ENCODE measurements around the gene FANCB.
A peak's percentile ranks its signal among the peaks of the same experiment; 100 is the strongest.

The FANCB gene

DNA sequence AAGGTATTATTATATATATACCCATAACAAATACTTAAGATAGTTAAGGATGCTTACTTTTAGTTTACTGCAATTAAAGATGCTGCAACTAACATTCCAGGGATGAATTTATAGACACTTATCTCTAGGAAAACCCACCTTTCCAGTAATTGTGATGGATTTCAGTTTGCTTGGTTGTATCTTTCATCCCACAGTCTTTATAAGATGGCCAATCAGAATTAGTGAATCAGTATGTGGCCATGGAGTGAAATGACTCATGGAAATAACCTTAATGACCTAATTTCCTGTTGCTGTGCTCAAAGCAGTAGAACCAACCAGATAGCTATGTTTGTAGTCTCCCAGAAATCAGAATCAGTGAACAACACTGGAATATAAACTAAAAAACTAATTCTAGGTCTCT is 26.7 kb upstream of the FANCB start:
- Histone ChIP-seq H3K4me3 (ENCODE audit: low read length) (no peak overlapping the region), H3K9me3 (replicated peaks; ENCODE audit: insufficient read depth, low read length) (no peaks in the 10 kb centered on the region), H3K9me2 (replicated peaks; ENCODE audit: insufficient read depth, low read length) (no peaks in the 10 kb centered on the region), H2AFZ (ENCODE audit: low read length) (no peak overlapping the region), H3K4me2 (ENCODE audit: low read depth, low read length) (no peak overlapping the region), H3K79me2 (ENCODE audit: low read length) (no peaks in the 10 kb centered on the region), H3K36me3 (replicated peaks; ENCODE audit: insufficient read depth, low read length) (no peaks in the 10 kb centered on the region), H3K9ac (ENCODE audit: low read length) (no peak overlapping the region), H3K27ac (ENCODE audit: low read length) (no peak overlapping the region), H3K4me1 (ENCODE audit: low read length) (peaks cover 19% of the 10 kb centered on the region), H3F3A (ENCODE audit: insufficient read depth, low read length) (peaks cover 7% of the 10 kb centered on the region; the same call in 1 of the 2 replicates), H3K27me3 (replicated peaks; ENCODE audit: insufficient read depth, low read length) (no peaks in the 10 kb centered on the region), H4K20me1 (ENCODE audit: insufficient read depth, low read length) (no peaks in the 10 kb centered on the region)
- TF ChIP-seq EZH2phosphoT487 (IDR thresholded peaks at IDR 0.05; ENCODE audit: low read length) = no peak
- TF ChIP-seq, protein P1, sequence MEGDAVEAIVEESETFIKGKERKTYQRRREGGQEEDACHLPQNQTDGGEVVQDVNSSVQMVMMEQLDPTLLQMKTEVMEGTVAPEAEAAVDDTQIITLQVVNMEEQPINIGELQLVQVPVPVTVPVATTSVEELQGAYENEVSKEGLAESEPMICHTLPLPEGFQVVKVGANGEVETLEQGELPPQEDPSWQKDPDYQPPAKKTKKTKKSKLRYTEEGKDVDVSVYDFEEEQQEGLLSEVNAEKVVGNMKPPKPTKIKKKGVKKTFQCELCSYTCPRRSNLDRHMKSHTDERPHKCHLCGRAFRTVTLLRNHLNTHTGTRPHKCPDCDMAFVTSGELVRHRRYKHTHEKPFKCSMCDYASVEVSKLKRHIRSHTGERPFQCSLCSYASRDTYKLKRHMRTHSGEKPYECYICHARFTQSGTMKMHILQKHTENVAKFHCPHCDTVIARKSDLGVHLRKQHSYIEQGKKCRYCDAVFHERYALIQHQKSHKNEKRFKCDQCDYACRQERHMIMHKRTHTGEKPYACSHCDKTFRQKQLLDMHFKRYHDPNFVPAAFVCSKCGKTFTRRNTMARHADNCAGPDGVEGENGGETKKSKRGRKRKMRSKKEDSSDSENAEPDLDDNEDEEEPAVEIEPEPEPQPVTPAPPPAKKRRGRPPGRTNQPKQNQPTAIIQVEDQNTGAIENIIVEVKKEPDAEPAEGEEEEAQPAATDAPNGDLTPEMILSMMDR (IDR thresholded peaks at IDR 0.05; ENCODE audit: low read length) = no peak
- TF ChIP-seq EZH2 (optimal IDR thresholded peaks at IDR 0.05; ENCODE audit: low read depth, low read length) = no peak
- DNase-seq = peak; percentile 7

- Histone ChIP-seq H3K36me3 (replicated peaks; ENCODE audit: insufficient read depth, low read length) (no peaks in the 10 kb centered on the region), H3K4me1 (ENCODE audit: low read length) (peaks cover 19% of the 10 kb centered on the region), H3K9ac (ENCODE audit: low read length) (no peak overlapping the region), H3K4me3 (ENCODE audit: low read length) (0 out of 2 replicates have a peak overlapping the region, but pooled peaks have one; percentile 39), H3K27me3 (replicated peaks; ENCODE audit: insufficient read depth, low read length) (no peaks in the 10 kb centered on the region), H3K4me2 (ENCODE audit: low read depth, low read length) (peak overlapping the region; percentile 73), H4K20me1 (ENCODE audit: insufficient read depth, low read length) (no peaks in the 10 kb centered on the region), H3K79me2 (ENCODE audit: low read length) (no peaks in the 10 kb centered on the region), H2AFZ (ENCODE audit: low read length) (no peak overlapping the region), H3K9me3 (replicated peaks; ENCODE audit: insufficient read depth, low read length) (no peaks in the 10 kb centered on the region), H3K9me2 (replicated peaks; ENCODE audit: insufficient read depth, low read length) (no peaks in the 10 kb centered on the region), H3K27ac (ENCODE audit: low read length) (no peak overlapping the region; the same call in 1 of the 2 replicates), H3F3A (ENCODE audit: insufficient read depth, low read length) (peaks cover 7% of the 10 kb centered on the region; the same call in 1 of the 2 replicates)
- DNase-seq = no peak
- TF ChIP-seq EZH2phosphoT487 (IDR thresholded peaks at IDR 0.05; ENCODE audit: low read length) (no peak), EZH2 (optimal IDR thresholded peaks at IDR 0.05; ENCODE audit: low read depth, low read length) (no peak)
- TF ChIP-seq, protein P1 (IDR thresholded peaks at IDR 0.05; ENCODE audit: low read length) = no peak
These were observed 24.2 kb upstream of the FANCB start for GRCh38 chrX:14897042-14897441.

- peak; percentile 53 for DNase-seq
- peak overlapping the region; percentile 73 for H3K4me2 ChIP-seq (ENCODE audit: low read depth, low read length)
- TF ChIP-seq, protein P1 (IDR thresholded peaks at IDR 0.05; ENCODE audit: low read length) = no peak
- TF ChIP-seq EZH2phosphoT487 (IDR thresholded peaks at IDR 0.05; ENCODE audit: low read length) = no peak
- no peak for TF ChIP-seq EZH2 (optimal IDR thresholded peaks at IDR 0.05; ENCODE audit: low read depth, low read length)
These were observed 23.4 kb upstream of the FANCB start for GRCh38 chrX:14896273-14896672.

More at GRCh38 chrX:14896273-14896672, 23.4 kb upstream of the FANCB start:
- H3K27ac ChIP-seq (ENCODE audit: low read length) = peak overlapping the region; percentile 45; the same call in 1 of the 2 replicates
- H3K4me1 ChIP-seq (ENCODE audit: low read length) = peaks cover 19% of the 10 kb centered on the region
- H3K27me3 ChIP-seq (replicated peaks; ENCODE audit: insufficient read depth, low read length) = no peaks in the 10 kb centered on the region
- no peaks in the 10 kb centered on the region for H4K20me1 ChIP-seq (ENCODE audit: insufficient read depth, low read length)
- H3K9ac ChIP-seq (ENCODE audit: low read length) = no peak overlapping the region
- no peak overlapping the region for H2AFZ ChIP-seq (ENCODE audit: low read length)
- no peaks in the 10 kb centered on the region for H3K9me2 ChIP-seq (replicated peaks; ENCODE audit: insufficient read depth, low read length)
- no peaks in the 10 kb centered on the region for H3K9me3 ChIP-seq (replicated peaks; ENCODE audit: insufficient read depth, low read length)
- no peaks in the 10 kb centered on the region for H3K36me3 ChIP-seq (replicated peaks; ENCODE audit: insufficient read depth, low read length)
- H3F3A ChIP-seq (ENCODE audit: insufficient read depth, low read length) = peaks cover 7% of the 10 kb centered on the region; the same call in 1 of the 2 replicates
- no peaks in the 10 kb centered on the region for H3K79me2 ChIP-seq (ENCODE audit: low read length)
- H3K4me3 ChIP-seq (ENCODE audit: low read length) = peak overlapping the region; percentile 39

Data from MM.1S (cell line).